K562 treated with DMSO at 1 percent for 48 hours (cell line): ENCODE measurements around the gene TP53BP1. TPM values are rescaled to one million over a fixed set of nuclear protein-coding genes. Genes with fewer than 3 reads are reported as not detected.

ENCODE experiments used
- total RNA-seq: library from RNA; unstranded; fragments of 300-600 nt; gene quantifications from 2 replicates; pipeline ENCODE4 v1.2.3, GENCODE V29; 2022; ENCODE audit warnings: low replicate concordance; ENCODE audit errors: extremely low read depth

The TP53BP1 gene, protein sequence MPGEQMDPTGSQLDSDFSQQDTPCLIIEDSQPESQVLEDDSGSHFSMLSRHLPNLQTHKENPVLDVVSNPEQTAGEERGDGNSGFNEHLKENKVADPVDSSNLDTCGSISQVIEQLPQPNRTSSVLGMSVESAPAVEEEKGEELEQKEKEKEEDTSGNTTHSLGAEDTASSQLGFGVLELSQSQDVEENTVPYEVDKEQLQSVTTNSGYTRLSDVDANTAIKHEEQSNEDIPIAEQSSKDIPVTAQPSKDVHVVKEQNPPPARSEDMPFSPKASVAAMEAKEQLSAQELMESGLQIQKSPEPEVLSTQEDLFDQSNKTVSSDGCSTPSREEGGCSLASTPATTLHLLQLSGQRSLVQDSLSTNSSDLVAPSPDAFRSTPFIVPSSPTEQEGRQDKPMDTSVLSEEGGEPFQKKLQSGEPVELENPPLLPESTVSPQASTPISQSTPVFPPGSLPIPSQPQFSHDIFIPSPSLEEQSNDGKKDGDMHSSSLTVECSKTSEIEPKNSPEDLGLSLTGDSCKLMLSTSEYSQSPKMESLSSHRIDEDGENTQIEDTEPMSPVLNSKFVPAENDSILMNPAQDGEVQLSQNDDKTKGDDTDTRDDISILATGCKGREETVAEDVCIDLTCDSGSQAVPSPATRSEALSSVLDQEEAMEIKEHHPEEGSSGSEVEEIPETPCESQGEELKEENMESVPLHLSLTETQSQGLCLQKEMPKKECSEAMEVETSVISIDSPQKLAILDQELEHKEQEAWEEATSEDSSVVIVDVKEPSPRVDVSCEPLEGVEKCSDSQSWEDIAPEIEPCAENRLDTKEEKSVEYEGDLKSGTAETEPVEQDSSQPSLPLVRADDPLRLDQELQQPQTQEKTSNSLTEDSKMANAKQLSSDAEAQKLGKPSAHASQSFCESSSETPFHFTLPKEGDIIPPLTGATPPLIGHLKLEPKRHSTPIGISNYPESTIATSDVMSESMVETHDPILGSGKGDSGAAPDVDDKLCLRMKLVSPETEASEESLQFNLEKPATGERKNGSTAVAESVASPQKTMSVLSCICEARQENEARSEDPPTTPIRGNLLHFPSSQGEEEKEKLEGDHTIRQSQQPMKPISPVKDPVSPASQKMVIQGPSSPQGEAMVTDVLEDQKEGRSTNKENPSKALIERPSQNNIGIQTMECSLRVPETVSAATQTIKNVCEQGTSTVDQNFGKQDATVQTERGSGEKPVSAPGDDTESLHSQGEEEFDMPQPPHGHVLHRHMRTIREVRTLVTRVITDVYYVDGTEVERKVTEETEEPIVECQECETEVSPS (N-terminal part only)
- not detected in 2 replicates for total RNA-seq

DNA sequence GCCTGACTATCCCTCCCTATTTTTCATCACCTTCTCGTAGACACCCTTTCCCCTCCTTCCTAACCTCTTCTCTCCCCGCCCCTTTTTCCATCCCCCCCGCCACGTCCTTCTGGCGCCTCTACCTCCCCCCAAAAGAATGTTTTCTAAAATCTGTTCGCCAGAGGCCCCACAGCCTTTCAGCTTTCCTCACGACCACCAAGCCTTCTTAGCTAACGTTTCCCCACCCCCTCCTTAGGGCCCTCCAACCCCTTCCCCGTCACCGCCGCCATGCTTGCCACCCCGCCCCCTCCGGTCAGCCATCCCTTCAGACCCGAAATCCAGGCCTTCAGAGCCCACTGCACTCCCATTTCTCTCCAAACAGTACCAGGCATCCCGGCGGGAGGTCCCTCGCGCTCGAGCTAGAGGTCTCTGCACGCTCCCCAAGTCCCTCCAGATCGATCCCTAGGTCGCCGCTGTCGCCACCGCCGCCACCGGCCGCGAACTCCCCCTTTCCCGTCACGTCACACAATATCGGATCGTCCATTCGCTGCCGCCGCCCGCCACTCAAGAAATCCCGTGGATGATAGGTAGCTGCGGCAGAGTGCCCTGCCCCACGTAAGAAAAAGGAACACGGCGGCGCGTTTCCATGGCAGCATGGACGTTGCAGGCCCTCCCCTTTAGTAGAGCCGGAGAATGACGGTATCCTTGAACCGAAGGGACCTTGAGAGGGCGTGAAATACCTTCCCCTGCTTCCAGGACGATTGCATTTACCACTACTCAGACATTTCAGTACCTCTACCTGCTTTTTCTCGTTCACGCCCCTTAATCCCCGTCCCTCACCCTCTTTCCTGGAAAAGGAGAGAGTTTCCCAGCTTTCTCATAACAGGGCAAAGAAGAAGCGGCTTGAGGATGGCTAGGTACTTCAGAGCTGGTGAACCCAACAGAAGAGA lies at the start of gene TP53BP1:
Gene TP53BP1 (minus strand): TSS at position 484 of the 929 bp plus-strand sequence. CDS start 113 bp downstream, at position 371.

GRCh38 chr15:43517354-43518196 lies 24.6 kb upstream of the TP53BP1 start, which contains the start of gene MAP1A:
TSS of gene MAP1A (plus strand) at chr15:43517608. CDS start at chr15:43521474, 3,866 bp downstream.

DNA sequence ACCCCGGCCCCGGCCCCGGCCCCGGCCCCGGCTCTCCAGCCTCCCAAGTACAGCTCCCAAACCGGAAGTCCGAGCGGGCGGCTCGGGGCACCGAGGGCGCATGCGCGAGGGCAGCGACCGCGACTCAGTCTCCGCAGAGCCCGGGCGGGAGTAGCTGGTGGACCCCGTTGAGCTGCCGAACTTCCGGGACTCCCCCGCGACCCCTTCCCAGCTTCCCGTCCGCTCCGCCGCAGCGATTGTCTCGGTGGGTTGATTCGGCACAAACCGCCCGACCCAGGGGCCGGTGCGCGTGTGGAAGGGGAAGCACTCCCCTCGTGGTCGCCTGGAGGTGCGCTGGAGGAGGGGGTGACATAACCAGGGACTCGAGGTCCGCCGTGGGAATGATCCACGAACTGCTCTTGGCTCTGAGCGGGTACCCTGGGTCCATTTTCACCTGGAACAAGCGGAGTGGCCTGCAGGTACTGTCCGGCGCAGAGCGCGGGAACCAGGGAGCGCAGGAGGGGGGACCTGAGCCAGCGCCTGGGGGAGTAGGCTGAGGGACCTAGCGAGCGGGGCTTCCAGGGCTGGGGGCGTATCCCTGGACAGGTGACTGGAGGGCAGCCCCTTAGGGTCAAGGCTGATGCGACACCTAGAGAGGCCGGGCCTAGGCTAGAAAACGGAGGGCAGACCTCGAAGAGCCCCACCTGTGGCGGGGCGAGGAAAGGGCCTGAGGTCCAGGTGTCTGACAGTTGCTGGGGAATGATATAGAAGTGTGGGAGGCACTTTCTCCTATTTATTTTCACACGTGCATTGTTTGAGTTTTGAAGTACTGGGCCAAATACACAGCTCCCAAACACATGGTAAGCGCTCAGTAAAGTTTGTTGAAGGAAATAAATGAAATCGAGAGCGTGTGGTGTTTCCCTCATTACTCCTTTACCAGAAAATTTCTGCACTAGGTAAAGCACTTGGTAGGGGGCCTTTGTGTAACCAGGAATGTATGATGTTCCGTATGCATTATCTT lies 121.7 kb downstream of the TP53BP1 start, which contains the start of the genes TUBGCP4 and ZSCAN29:
Gene TUBGCP4 (plus strand): TSS at position 127 of the 1,000 bp plus-strand sequence. CDS start 254 bp downstream, at position 381.
Gene ZSCAN29 (minus strand): TSS at position 69 of the 1,000 bp plus-strand sequence. CDS start 1,130 bp downstream, outside the sequence.

Other genes starting within 250 kb of the TP53BP1 start
- not detected in 2 replicates for gene TGM5, start 226.2 kb downstream of the TP53BP1 start, total RNA-seq
- gene TGM7, start 190.9 kb downstream of the TP53BP1 start, total RNA-seq = not detected in 2 replicates
- not detected in 2 replicates for gene LCMT2, start 162.6 kb downstream of the TP53BP1 start, total RNA-seq
- gene ZSCAN29, start 122.1 kb downstream of the TP53BP1 start, total RNA-seq = not detected in 2 replicates
- gene TUBGCP4, start 122.1 kb downstream of the TP53BP1 start, total RNA-seq = not detected in 2 replicates
- gene MAP1A, start 24.5 kb upstream of the TP53BP1 start, total RNA-seq = 83.2 TPM in 1 of 2 replicates, not detected in the other
- gene PPIP5K1, start 97.1 kb upstream of the TP53BP1 start, total RNA-seq = not detected in 2 replicates
- not detected in 2 replicates for gene CKMT1B, start 100.9 kb upstream of the TP53BP1 start, total RNA-seq
- gene STRC, start 125.6 kb upstream of the TP53BP1 start, total RNA-seq = not detected in 2 replicates
- gene CATSPER2, start 155.7 kb upstream of the TP53BP1 start, total RNA-seq = not detected in 2 replicates
- gene CKMT1A, start 200.7 kb upstream of the TP53BP1 start, total RNA-seq = not detected in 2 replicates